Small intestine (tissue), 7 donors: ENCODE results near the gene NECAB3. TPM values are rescaled to one million over a fixed set of nuclear protein-coding genes. Genes with fewer than 3 reads are reported as not detected.
"Not testable (repeated sequence)": the region's sequence is repeated elsewhere in the genome, so short reads cannot be mapped to it uniquely, and the experiment has no call there.

ENCODE experiments used
- DNase-seq, 2 donors: peaks; one replicate each; pipeline versions ENCODE4 v3.0.0 to v3.0.0-alpha.2; 2013
- FAIRE-seq: peaks from 2 replicates; lab custom pipeline; 2012; peaks lifted over from hg19 to GRCh38; lab: Jason Lieb, UNC
- H3K27ac ChIP-seq, 3 donors: one replicate each; pipeline ENCODE4 v1.5.1; 2013; ENCODE audit warnings: low read length in 2 of 3, mild to moderate bottlenecking in 2 of 3, control low read depth in 1 of 3, inconsistent platforms in 1 of 3, low read depth in 1 of 3, moderate library complexity in 1 of 3
- H3K27me3 ChIP-seq, 3 donors: one replicate each; pipeline ENCODE4 v1.6.1; 2013; ENCODE audit warnings: low read length in 3 of 3, inconsistent platforms in 1 of 3; ENCODE audit not compliant: control insufficient read depth in 3 of 3, insufficient read depth in 3 of 3
- H3K36me3 ChIP-seq, 3 donors: one replicate each; pipeline ENCODE4 v1.6.1; 2013; ENCODE audit warnings: low read length in 3 of 3, inconsistent platforms in 1 of 3, low read depth in 1 of 3, mild to moderate bottlenecking in 1 of 3, moderate library complexity in 1 of 3; ENCODE audit not compliant: control insufficient read depth in 3 of 3, insufficient read depth in 2 of 3
- H3K4me1 ChIP-seq, 3 donors: one replicate each; pipeline ENCODE4 v1.6.1; 2013; ENCODE audit warnings: low read length in 2 of 3, inconsistent platforms in 1 of 3, low read depth in 1 of 3, mild to moderate bottlenecking in 1 of 3, moderate library complexity in 1 of 3; ENCODE audit not compliant: control insufficient read depth in 3 of 3, insufficient read depth in 2 of 3
- H3K4me3 ChIP-seq, 3 donors: one replicate each; pipeline ENCODE4 v1.5.1; 2013; ENCODE audit warnings: low read length in 3 of 3, control low read depth in 1 of 3, inconsistent platforms in 1 of 3, low read depth in 1 of 3, mild to moderate bottlenecking in 1 of 3, moderate library complexity in 1 of 3
- H3K9me3 ChIP-seq, 2 donors: one replicate each; pipeline ENCODE4 v1.6.1; 2013; ENCODE audit warnings: low read depth in 1 of 2, low read length in 1 of 2; ENCODE audit not compliant: control insufficient read depth in 2 of 2, insufficient read depth in 1 of 2
- WGBS, 3 donors: extraction: QIAGEN DNeasy Blood & Tissue Kit; methylation state at CpG; one replicate each; pipeline ENCODE4 v1.1.7; 2013; 5-methylcytosine and 5-hydroxymethylcytosine counted together
- polyA plus RNA-seq, 4 donors: library from polyadenylated mRNA; stranded (reverse) in 3 of 4; unstranded in 1 of 4; fragments of 200-250 nt in 3 of 4; fragments of 120-200 nt in 1 of 4; gene quantifications; one replicate each; pipeline versions ENCODE4 v1.2.1 to v1.2.3, GENCODE V29; 2013
- donor health status: healthy with polysubstance abuse.
- donor health status: control.
- donor health status: control.
- donor health status: Bipolar disorder and iron deficiency.
- donor health status: healthy.

The NECAB3 gene
- polyA plus RNA-seq, 4 donors = 24.4 to 54.8 (median 42.2) TPM

- H3K27ac ChIP-seq = no peak overlapping the region
- FAIRE-seq (no peak), DNase-seq (no peak)
- WGBS, 3 donors = 89 to 97% (median 94%) methylated on average over 11 to 27 of the region's 27 CpGs
- peaks cover 0 to 4% of the 10 kb centered on the region in 2 donors for H3K9me3 ChIP-seq
- H3K4me1 ChIP-seq = no peaks in the 10 kb centered on the region
- H3K27me3 ChIP-seq = no peaks in the 10 kb centered on the region
- no peak overlapping the region for H3K4me3 ChIP-seq
- peaks cover 0 to 15% (median 0%) of the 10 kb centered on the region in 3 donors for H3K36me3 ChIP-seq
Observed at GRCh38 chr20:33701629-33702450, 27.6 kb upstream of the NECAB3 start.

GRCh38 chr20:33700696-33701441 lies 26.6 kb upstream of the NECAB3 start:
- 89 to 97% (median 97%) methylated on average over 42 to 44 of the region's 45 CpGs for WGBS, 3 donors

DNA sequence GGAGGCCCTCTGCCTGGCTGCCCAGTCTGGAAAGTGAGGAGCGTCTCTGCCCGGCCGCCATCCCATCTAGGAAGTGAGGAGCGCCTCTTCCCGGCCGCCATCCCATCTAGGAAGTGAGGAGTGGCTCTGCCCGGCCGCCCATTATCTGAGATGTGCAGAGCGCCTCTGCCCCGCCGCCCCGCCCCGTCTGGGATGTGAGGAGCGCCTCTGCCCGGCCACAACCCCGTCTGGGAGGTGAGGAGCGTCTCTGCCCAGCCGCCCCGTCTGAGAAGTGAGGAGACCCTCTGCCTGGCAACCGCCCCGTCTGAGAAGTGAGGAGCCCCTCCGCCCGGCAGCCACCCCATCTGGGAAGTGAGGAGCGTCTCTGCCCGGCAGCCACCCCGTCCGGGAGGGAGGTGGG lies 24.7 kb upstream of the NECAB3 start:
- WGBS, 3 donors = 96 to 97% (median 97%) methylated on average over 17 to 19 of the region's 27 CpGs
- H3K27me3 ChIP-seq, H3K4me1 ChIP-seq, FAIRE-seq, DNase-seq, H3K4me3 ChIP-seq, H3K27ac ChIP-seq, H3K9me3 ChIP-seq, H3K36me3 ChIP-seq: not testable (repeated sequence)

More at GRCh38 chr20:33700696-33701441, 26.6 kb upstream of the NECAB3 start:
- H3K27ac ChIP-seq, H3K27me3 ChIP-seq, DNase-seq, FAIRE-seq, H3K4me1 ChIP-seq, H3K9me3 ChIP-seq, H3K36me3 ChIP-seq, H3K4me3 ChIP-seq: not testable (repeated sequence)

- no peaks in the 10 kb centered on the region for H3K27me3 ChIP-seq
- H3K4me3 ChIP-seq = no peak overlapping the region
- peak overlapping the region in 1 of 3 donors; percentile 53 for H3K27ac ChIP-seq
- H3K36me3 ChIP-seq = no peaks in the 10 kb centered on the region
- 67 to 92% (median 84%) methylated on average over 8 of the region's 8 CpGs for WGBS, 3 donors
- DNase-seq (no peak), FAIRE-seq (no peak)
- no peaks in the 10 kb centered on the region for H3K4me1 ChIP-seq
- peaks cover 0 to 4% of the 10 kb centered on the region in 2 donors for H3K9me3 ChIP-seq
Observed at GRCh38 chr20:33697129-33697528, 22.9 kb upstream of the NECAB3 start.

DNA sequence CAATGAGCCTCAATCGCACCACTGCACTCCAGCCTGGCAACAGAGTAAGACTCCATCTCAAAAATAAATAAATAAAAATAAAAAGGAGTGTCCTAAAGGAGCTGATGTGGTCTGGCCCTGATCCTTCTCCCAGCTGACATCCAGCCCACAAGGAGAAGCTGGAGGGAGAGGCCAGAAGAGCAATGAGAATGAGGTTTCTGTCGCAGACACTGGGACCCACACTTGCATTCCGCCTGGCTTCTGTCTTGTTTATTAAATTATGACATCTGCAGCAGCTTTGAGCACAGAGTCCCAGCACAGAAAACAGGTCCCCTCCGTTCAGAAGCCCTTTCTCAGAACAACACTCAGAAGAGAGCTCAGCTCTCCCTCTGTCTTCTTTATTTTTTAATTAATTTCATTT lies 22.2 kb upstream of the NECAB3 start:
- H3K27ac ChIP-seq = no peak overlapping the region
- no peaks in the 10 kb centered on the region for H3K27me3 ChIP-seq
- FAIRE-seq = no peak
- H3K36me3 ChIP-seq = no peaks in the 10 kb centered on the region
- no peak for DNase-seq
- no peaks in the 10 kb centered on the region for H3K4me1 ChIP-seq
- WGBS, 3 donors = 76 to 92% (median 90%) methylated on average over 4 of the region's 4 CpGs
- H3K9me3 ChIP-seq = peaks cover 0 to 4% of the 10 kb centered on the region in 2 donors
- no peak overlapping the region for H3K4me3 ChIP-seq

- Histone ChIP-seq H3K4me1 (no peaks in the 10 kb centered on the region), H3K27me3 (no peaks in the 10 kb centered on the region), H3K9me3 (no peaks in the 10 kb centered on the region), H3K27ac (no peak overlapping the region), H3K36me3 (no peaks in the 10 kb centered on the region), H3K4me3 (no peak overlapping the region)
- no peak for FAIRE-seq
- no peak for DNase-seq
- WGBS, 3 donors = 78 to 81% (median 79%) methylated on average over 6 of the region's 6 CpGs
Observed at GRCh38 chr20:33694639-33695012, 20.4 kb upstream of the NECAB3 start.

GRCh38 chr20:33693741-33694638 lies 19.8 kb upstream of the NECAB3 start:
- no peak for FAIRE-seq
- no peaks in the 10 kb centered on the region for H3K27me3 ChIP-seq
- no peak overlapping the region for H3K27ac ChIP-seq
- H3K4me1 ChIP-seq = peaks cover 0 to 5% (median 0%) of the 10 kb centered on the region in 3 donors
- H3K36me3 ChIP-seq = no peaks in the 10 kb centered on the region
- 74 to 93% (median 92%) methylated on average over 15 to 17 of the region's 17 CpGs for WGBS, 3 donors
- no peak overlapping the region for H3K4me3 ChIP-seq
- no peak for DNase-seq
- no peaks in the 10 kb centered on the region for H3K9me3 ChIP-seq

- no peak overlapping the region for H3K4me3 ChIP-seq
- no peaks in the 10 kb centered on the region for H3K36me3 ChIP-seq
- no peak for DNase-seq
- peaks cover 0 to 12% (median 0%) of the 10 kb centered on the region in 3 donors for H3K4me1 ChIP-seq
- no peak overlapping the region for H3K27ac ChIP-seq
- H3K9me3 ChIP-seq = no peaks in the 10 kb centered on the region
- WGBS, 3 donors = 81 to 86% (median 84%) methylated on average over 5 of the region's 5 CpGs
- FAIRE-seq = no peak
- no peaks in the 10 kb centered on the region for H3K27me3 ChIP-seq
Observed at GRCh38 chr20:33693289-33693688, 19.1 kb upstream of the NECAB3 start.
